8988T (cell line): ENCODE data around the gene SYT14.
"Not testable (repeated sequence)": the region's sequence is repeated elsewhere in the genome, so short reads cannot be mapped to it uniquely, and the experiment has no call there.

ENCODE experiments used
- DNase-seq: peaks from one replicate; pipeline ENCODE4 v3.0.0; 2011

Gene SYT14

GRCh38 chr1:209937996-209938959 is at the start of gene SYT14:
Gene SYT14, plus strand, starts transcription at chr1:209938217. Its CDS starts 48 bp downstream, at chr1:209938265.
- DNase-seq = no peak

- not testable (repeated sequence) for DNase-seq
Measured at GRCh38 chr1:209888291-209889076, 49.5 kb upstream of the SYT14 start.

GRCh38 chr1:209889077-209889418 is 49.0 kb upstream of the SYT14 start:
- DNase-seq = no peak

GRCh38 chr1:209890641-209891330 is 47.2 kb upstream of the SYT14 start:
- DNase-seq = no peak

GRCh38 chr1:209893751-209894150 is 44.3 kb upstream of the SYT14 start:
- no peak for DNase-seq

GRCh38 chr1:209895709-209896108 is 42.3 kb upstream of the SYT14 start:
- no peak for DNase-seq

GRCh38 chr1:209896346-209896745 is 41.7 kb upstream of the SYT14 start:
- no peak for DNase-seq

GRCh38 chr1:209898271-209898670 is 39.7 kb upstream of the SYT14 start:
- DNase-seq = not testable (repeated sequence)

- not testable (repeated sequence) for DNase-seq
Measured at GRCh38 chr1:209898851-209899250, 39.2 kb upstream of the SYT14 start.

- DNase-seq = no peak
Measured at GRCh38 chr1:209899948-209900347, 38.1 kb upstream of the SYT14 start.

- no peak for DNase-seq
Measured at GRCh38 chr1:209900734-209901133, 37.3 kb upstream of the SYT14 start.

- DNase-seq = no peak
Measured at GRCh38 chr1:209901211-209901610, 36.8 kb upstream of the SYT14 start.

- not testable (repeated sequence) for DNase-seq
Measured at GRCh38 chr1:209904774-209905173, 33.2 kb upstream of the SYT14 start.

- DNase-seq = no peak
Measured at GRCh38 chr1:209911746-209912145, 26.3 kb upstream of the SYT14 start.

- no peak for DNase-seq
Measured at GRCh38 chr1:209912306-209912705, 25.7 kb upstream of the SYT14 start.

GRCh38 chr1:209919637-209920036 is 18.4 kb upstream of the SYT14 start:
- DNase-seq = not testable (repeated sequence)

- no peak for DNase-seq
Measured at GRCh38 chr1:209920844-209921243, 17.2 kb upstream of the SYT14 start.

GRCh38 chr1:209924390-209924789 is 13.6 kb upstream of the SYT14 start:
- no peak for DNase-seq

- no peak for DNase-seq
Measured at GRCh38 chr1:209926045-209926444, 12.0 kb upstream of the SYT14 start.

- DNase-seq = no peak
Measured at GRCh38 chr1:209927466-209927865, 10.6 kb upstream of the SYT14 start.

GRCh38 chr1:209929751-209930150 is 8.3 kb upstream of the SYT14 start:
- no peak for DNase-seq

- DNase-seq = no peak
Measured at GRCh38 chr1:209931141-209931540, 6.9 kb upstream of the SYT14 start.

- no peak for DNase-seq
Measured at GRCh38 chr1:209936125-209936524, 1.9 kb upstream of the SYT14 start.
